Large intestine (tissue), 3 donors: ENCODE results near the gene SMARCA2. TPM values are rescaled to one million over a fixed set of nuclear protein-coding genes. Genes with fewer than 3 reads are reported as not detected.

Experiments used
- DNase-seq, 2 donors: peaks; one replicate each; pipeline versions ENCODE4 v3.0.0 to v3.0.0-alpha.2; 2013
- H3K27ac ChIP-seq: one replicate; pipeline ENCODE4 v1.5.1; 2013; ENCODE audit warnings: low read length
- H3K27me3 ChIP-seq: 2 replicates; pipeline ENCODE4 v1.6.1; 2013; ENCODE audit warnings: low read length; ENCODE audit not compliant: control insufficient read depth, insufficient read depth
- H3K36me3 ChIP-seq: 2 replicates; pipeline ENCODE4 v1.6.1; 2013; ENCODE audit warnings: low read length; ENCODE audit not compliant: control insufficient read depth, insufficient read depth
- H3K4me1 ChIP-seq: one replicate; pipeline ENCODE4 v1.6.1; 2013; ENCODE audit warnings: low read length; ENCODE audit not compliant: control insufficient read depth, insufficient read depth
- H3K4me3 ChIP-seq: one replicate; pipeline ENCODE4 v1.5.1; 2013; ENCODE audit warnings: low read length
- H3K9me3 ChIP-seq: one replicate; pipeline ENCODE4 v1.6.1; 2013; ENCODE audit warnings: mild to moderate bottlenecking, low read depth, low read length, moderate library complexity; ENCODE audit not compliant: control insufficient read depth
- WGBS: methylation state at CpG from one replicate; pipeline ENCODE4 v1.1.5; 2013; ENCODE audit warnings: low lambda C conversion rate; ENCODE audit not compliant: insufficient coverage; 5-methylcytosine and 5-hydroxymethylcytosine counted together
- polyA plus RNA-seq: library from polyadenylated mRNA; unstranded; fragments of 120-200 nt; gene quantifications from one replicate; pipeline ENCODE4 v1.2.1, GENCODE V29; 2013

The SMARCA2 gene
- polyA plus RNA-seq, 1 donor: 61.1 TPM

- Histone ChIP-seq H3K36me3 (no peaks in the 10 kb centered on the region), H3K27ac (no peak overlapping the region), H3K4me3 (no peak overlapping the region), H3K4me1 (no peaks in the 10 kb centered on the region), H3K27me3 (no peaks in the 10 kb centered on the region), H3K9me3 (no peaks in the 10 kb centered on the region)
- DNase-seq: no peak
Observed at GRCh38 chr9:2208991-2209390, 193.8 kb downstream of the SMARCA2 start.

GRCh38 chr9:2209400-2209799 is 194.3 kb downstream of the SMARCA2 start:
- 80% methylated on average over 1 of the region's 2 CpGs for WGBS

GRCh38 chr9:2210201-2210600 is 195.1 kb downstream of the SMARCA2 start:
- 78% methylated on average over 1 of the region's 2 CpGs for WGBS
- H3K27me3 ChIP-seq: no peaks in the 10 kb centered on the region
- no peak overlapping the region for H3K27ac ChIP-seq
- no peak for DNase-seq
- H3K9me3 ChIP-seq: no peaks in the 10 kb centered on the region
- H3K4me1 ChIP-seq: no peaks in the 10 kb centered on the region
- no peak overlapping the region for H3K4me3 ChIP-seq
- no peaks in the 10 kb centered on the region for H3K36me3 ChIP-seq

More at GRCh38 chr9:2209400-2209799, 194.3 kb downstream of the SMARCA2 start:
- no peaks in the 10 kb centered on the region for H3K4me1 ChIP-seq
- H3K27ac ChIP-seq: no peak overlapping the region
- DNase-seq: no peak
- no peaks in the 10 kb centered on the region for H3K27me3 ChIP-seq
- no peak overlapping the region for H3K4me3 ChIP-seq
- no peaks in the 10 kb centered on the region for H3K9me3 ChIP-seq
- no peaks in the 10 kb centered on the region for H3K36me3 ChIP-seq

GRCh38 chr9:2213830-2214468 is 198.8 kb downstream of the SMARCA2 start:
- 76% methylated on average over 3 of the region's 6 CpGs for WGBS
- no peaks in the 10 kb centered on the region for H3K4me1 ChIP-seq
- DNase-seq: no peak
- H3K27ac ChIP-seq: no peak overlapping the region
- H3K4me3 ChIP-seq: no peak overlapping the region
- H3K36me3 ChIP-seq: no peaks in the 10 kb centered on the region
- no peaks in the 10 kb centered on the region for H3K9me3 ChIP-seq
- H3K27me3 ChIP-seq: no peaks in the 10 kb centered on the region

GRCh38 chr9:2214707-2215106 is 199.6 kb downstream of the SMARCA2 start:
- Histone ChIP-seq H3K4me1 (no peaks in the 10 kb centered on the region), H3K36me3 (no peaks in the 10 kb centered on the region), H3K9me3 (no peaks in the 10 kb centered on the region), H3K27ac (no peak overlapping the region), H3K27me3 (no peaks in the 10 kb centered on the region), H3K4me3 (no peak overlapping the region)
- DNase-seq: no peak
- WGBS: no CpG with 5 or more reads among the region's 5 CpGs

GRCh38 chr9:2215921-2216441 is 200.8 kb downstream of the SMARCA2 start:
- no peaks in the 10 kb centered on the region for H3K27me3 ChIP-seq
- no peak for DNase-seq
- H3K36me3 ChIP-seq: no peaks in the 10 kb centered on the region
- no peak overlapping the region for H3K27ac ChIP-seq
- no peaks in the 10 kb centered on the region for H3K4me1 ChIP-seq
- WGBS: 100% methylated on average over 2 of the region's 8 CpGs
- H3K4me3 ChIP-seq: no peak overlapping the region
- no peaks in the 10 kb centered on the region for H3K9me3 ChIP-seq

- no peaks in the 10 kb centered on the region for H3K4me1 ChIP-seq
- H3K27ac ChIP-seq: no peak overlapping the region
- H3K9me3 ChIP-seq: no peaks in the 10 kb centered on the region
- no peak overlapping the region for H3K4me3 ChIP-seq
- no peak for DNase-seq
- no peaks in the 10 kb centered on the region for H3K27me3 ChIP-seq
- H3K36me3 ChIP-seq: no peaks in the 10 kb centered on the region
- no CpG with 5 or more reads among the region's 2 CpGs for WGBS
Observed at GRCh38 chr9:2216591-2216990, 201.4 kb downstream of the SMARCA2 start.

GRCh38 chr9:2217540-2217939 is 202.4 kb downstream of the SMARCA2 start:
- DNase-seq: no peak
- no peak overlapping the region for H3K27ac ChIP-seq
- WGBS: no CpG with 5 or more reads among the region's 3 CpGs
- H3K9me3 ChIP-seq: no peaks in the 10 kb centered on the region
- H3K4me3 ChIP-seq: no peak overlapping the region
- no peaks in the 10 kb centered on the region for H3K36me3 ChIP-seq
- no peaks in the 10 kb centered on the region for H3K27me3 ChIP-seq
- no peaks in the 10 kb centered on the region for H3K4me1 ChIP-seq

GRCh38 chr9:2220036-2220435 is 204.9 kb downstream of the SMARCA2 start:
- DNase-seq: no peak

GRCh38 chr9:2227144-2227867 is 212.2 kb downstream of the SMARCA2 start:
- no CpG with 5 or more reads among the region's 4 CpGs for WGBS
- Histone ChIP-seq H3K36me3 (no peaks in the 10 kb centered on the region), H3K4me1 (no peaks in the 10 kb centered on the region), H3K27me3 (no peaks in the 10 kb centered on the region), H3K27ac (no peak overlapping the region), H3K4me3 (no peak overlapping the region), H3K9me3 (no peaks in the 10 kb centered on the region)
- no peak for DNase-seq

More at GRCh38 chr9:2220036-2220435, 204.9 kb downstream of the SMARCA2 start:
- Histone ChIP-seq H3K4me3 (no peak overlapping the region), H3K4me1 (no peaks in the 10 kb centered on the region), H3K36me3 (no peaks in the 10 kb centered on the region), H3K27me3 (no peaks in the 10 kb centered on the region), H3K9me3 (no peaks in the 10 kb centered on the region), H3K27ac (no peak overlapping the region)
- WGBS: no CpG with 5 or more reads among the region's 3 CpGs
